HCT116 (cell line): Measurements from ENCODE around the gene LPO. TPM values are rescaled to one million over a fixed set of nuclear protein-coding genes. Genes with fewer than 3 reads are reported as not detected.
A peak's percentile ranks its signal among the peaks of the same experiment; 100 is the strongest.

ENCODE experiments used
- ATAC-seq: fragments of 200-7000 bp; cut with Tn5 transposase; 2 replicates; pipeline ENCODE4 v1.9.1; 2020; ENCODE audit warnings: mild to moderate bottlenecking, moderate library complexity
- BruUV-seq: library from RNA; stranded (reverse); fragments of 400-500 nt; replicated peaks from 2 replicates; lab custom pipeline; 2021; lab: Mats Ljungman, UMichigan
- CTCF ChIA-PET: fragments of 300-600 bp; sonication (Branson Sonifier 250); formaldehyde crosslinking; loops from one replicate; lab custom pipeline; 2021; ENCODE audit warnings: antibody characterized with exemption; lab: Charles Lee
- POLR2A ChIA-PET: fragments of 300-600, 350-600 bp; sonication (Branson Sonifier 250); formaldehyde crosslinking; loops from one replicate; lab custom pipeline; 2021; ENCODE audit warnings: antibody characterized with exemption; lab: Charles Lee
- RAD21 ChIA-PET, 2 experiments: fragments of 300-600 bp; sonication (Branson Sonifier 250); formaldehyde crosslinking; loops; one replicate each; lab custom pipeline; 2023; ENCODE audit warnings: low total read pairs in 2 of 2; ENCODE audit not compliant: uncharacterized antibody in 2 of 2, unreplicated experiment in 2 of 2, low non-redundant PET in 1 of 2; lab: Charles Lee
- DNase-seq: peaks from one replicate; pipeline ENCODE4 v3.0.0-alpha.2; 2010; ENCODE audit warnings: low read depth, low spot score
- H2AFZ ChIP-seq: fragments of 200-600 bp; shearing (Covaris generic), sonication (generic); 2 replicates; pipeline ENCODE4 v1.6.1; 2017; ENCODE audit warnings: low read depth, mixed run types, mixed read lengths, antibody characterized with exemption, low read length; ENCODE audit not compliant: poor library complexity, severe bottlenecking
- H3K27ac ChIP-seq: 2 replicates; pipeline ENCODE4 v1.5.1; 2012; ENCODE audit warnings: low read depth, low read length
- H3K27me3 ChIP-seq: fragments of 200-600 bp; sonication (generic); 2 replicates; pipeline ENCODE4 v1.6.1; 2016; ENCODE audit warnings: mixed run types, low read length, mixed read lengths; ENCODE audit not compliant: insufficient read depth
- H3K36me3 ChIP-seq, 2 experiments: fragments of 200-500 bp in 1 of 2; fragments of 200-600 bp in 1 of 2; sonication (Bioruptor generic) in 1 of 2; sonication (generic) in 1 of 2; 2 replicates each; pipeline versions ENCODE4 v1.5.1 to v1.6.1; 2014 to 2016; ENCODE audit warnings: low read length in 2 of 2, inconsistent platforms in 1 of 2, mixed read lengths in 1 of 2, mixed run types in 1 of 2; ENCODE audit not compliant: insufficient read depth in 2 of 2, control insufficient read depth in 1 of 2
- H3K4me1 ChIP-seq, 2 experiments: fragments of 200-600 bp in 1 of 2; sonication (generic) in 1 of 2; 2 replicates each; pipeline versions ENCODE4 v1.5.1 to v1.6.1; 2012 to 2017; ENCODE audit warnings: low read length in 2 of 2, inconsistent platforms in 1 of 2, mild to moderate bottlenecking in 1 of 2, mixed read lengths in 1 of 2, mixed run types in 1 of 2, moderate library complexity in 1 of 2; ENCODE audit not compliant: insufficient read depth in 2 of 2, control insufficient read depth in 1 of 2
- H3K4me2 ChIP-seq: fragments of 200-600 bp; sonication (generic); 2 replicates; pipeline ENCODE4 v1.6.1; 2017; ENCODE audit warnings: mixed run types, low read length, mixed read lengths
- H3K4me3 ChIP-seq, 2 experiments: fragments of 200-600 bp in 1 of 2; sonication (generic) in 1 of 2; replicated peaks in 1 of 2; 2 replicates each; pipeline ENCODE4 v1.5.1; 2011 to 2016; ENCODE audit warnings: low read length in 2 of 2, control low read depth in 1 of 2, low read depth in 1 of 2, mild to moderate bottlenecking in 1 of 2, mixed read lengths in 1 of 2, mixed run types in 1 of 2
- H3K79me2 ChIP-seq: fragments of 200-600 bp; sonication (generic); 2 replicates; pipeline ENCODE4 v1.6.1; 2017; ENCODE audit warnings: mild to moderate bottlenecking, mixed run types, low read length, moderate library complexity, mixed read lengths; ENCODE audit not compliant: insufficient read depth
- H3K9ac ChIP-seq: fragments of 200-600 bp; sonication (generic); 2 replicates; pipeline ENCODE4 v1.6.1; 2016; ENCODE audit warnings: low read length, mixed read lengths
- H3K9me2 ChIP-seq: fragments of 200-600 bp; sonication (generic), shearing (Covaris generic); 2 replicates; pipeline ENCODE4 v1.6.1; 2017; ENCODE audit warnings: mixed run types, mild to moderate bottlenecking, moderate library complexity; ENCODE audit not compliant: insufficient read depth
- H3K9me3 ChIP-seq, 2 experiments: fragments of 200-500 bp in 1 of 2; fragments of 200-600 bp in 1 of 2; sonication (Bioruptor generic) in 1 of 2; sonication (generic) in 1 of 2; 2 replicates each; pipeline ENCODE4 v1.6.1; 2014 to 2017; ENCODE audit warnings: low read length in 2 of 2, mixed read lengths in 2 of 2, inconsistent platforms in 1 of 2, low read depth in 1 of 2, mild to moderate bottlenecking in 1 of 2, mixed run types in 1 of 2, moderate library complexity in 1 of 2; ENCODE audit not compliant: control insufficient read depth in 1 of 2, insufficient read depth in 1 of 2
- H4K20me1 ChIP-seq: fragments of 200-600 bp; sonication (generic), shearing (Covaris generic); 2 replicates; pipeline ENCODE4 v1.6.1; 2017; ENCODE audit warnings: mixed run types, mild to moderate bottlenecking, moderate library complexity; ENCODE audit not compliant: insufficient read depth
- CEBPB ChIP-seq: IDR thresholded peaks from 2 replicates; pipeline ENCODE4 v1.6.1; 2012; ENCODE audit warnings: low read depth
- EZH2 ChIP-seq: fragments of 200-600 bp; sonication (generic); IDR thresholded peaks from 2 replicates; pipeline ENCODE4 v1.6.1; 2017; ENCODE audit warnings: antibody characterized with exemption, mixed run types
- FOSL1 ChIP-seq: IDR thresholded peaks from 2 replicates; pipeline ENCODE4 v1.6.1; 2012; ENCODE audit warnings: low read depth
- RAD21 ChIP-seq: IDR thresholded peaks from 2 replicates; pipeline ENCODE4 v1.6.1; 2012; ENCODE audit warnings: low read depth, mild to moderate bottlenecking
- YY1 ChIP-seq: IDR thresholded peaks from 2 replicates; pipeline ENCODE4 v1.6.1; 2011; ENCODE audit warnings: low read length, low read depth, moderate library complexity, mild to moderate bottlenecking; ENCODE audit not compliant: insufficient replicate concordance; ENCODE audit errors: extremely low read depth
- ZFX ChIP-seq: fragments of 450-650 bp; IDR thresholded peaks from 2 replicates; pipeline ENCODE4 v1.6.1; 2017
- intact Hi-C: fragments of 100-400 bp; cut with micrococcal nuclease; formaldehyde crosslinking; loops from 2 replicates; pipeline ENCODE4 v1.10.0; 2022
- total RNA-seq: library from RNA; stranded (reverse); gene quantifications from one replicate; pipeline ENCODE4 v1.2.1, GENCODE V29; 2021; ENCODE audit not compliant: unreplicated experiment
- TF ChIP-seq, protein P1 (sequence below): IDR thresholded peaks from 2 replicates; pipeline ENCODE4 v1.6.1; 2012
- TF ChIP-seq, protein P2 (sequence below): IDR thresholded peaks from 2 replicates; pipeline ENCODE4 v1.6.1; 2012
- TF ChIP-seq, protein P3 (sequence below), 3 experiments: fragments of 200-600 bp in 1 of 3; sonication (generic) in 1 of 3; IDR thresholded peaks in 2 of 3; conservative IDR thresholded peaks in 1 of 3; 2 replicates each; pipeline ENCODE4 v1.5.1; 2012 to 2017; ENCODE audit warnings: low read depth in 2 of 3, low read length in 2 of 3, antibody characterized with exemption in 1 of 3, borderline replicate concordance in 1 of 3, control low read depth in 1 of 3, mild to moderate bottlenecking in 1 of 3, mixed read lengths in 1 of 3, mixed run types in 1 of 3, moderate library complexity in 1 of 3; ENCODE audit not compliant: insufficient read depth in 1 of 3

The LPO gene
- total RNA-seq, 1 experiment from 2014 or later = not detected

DNA sequence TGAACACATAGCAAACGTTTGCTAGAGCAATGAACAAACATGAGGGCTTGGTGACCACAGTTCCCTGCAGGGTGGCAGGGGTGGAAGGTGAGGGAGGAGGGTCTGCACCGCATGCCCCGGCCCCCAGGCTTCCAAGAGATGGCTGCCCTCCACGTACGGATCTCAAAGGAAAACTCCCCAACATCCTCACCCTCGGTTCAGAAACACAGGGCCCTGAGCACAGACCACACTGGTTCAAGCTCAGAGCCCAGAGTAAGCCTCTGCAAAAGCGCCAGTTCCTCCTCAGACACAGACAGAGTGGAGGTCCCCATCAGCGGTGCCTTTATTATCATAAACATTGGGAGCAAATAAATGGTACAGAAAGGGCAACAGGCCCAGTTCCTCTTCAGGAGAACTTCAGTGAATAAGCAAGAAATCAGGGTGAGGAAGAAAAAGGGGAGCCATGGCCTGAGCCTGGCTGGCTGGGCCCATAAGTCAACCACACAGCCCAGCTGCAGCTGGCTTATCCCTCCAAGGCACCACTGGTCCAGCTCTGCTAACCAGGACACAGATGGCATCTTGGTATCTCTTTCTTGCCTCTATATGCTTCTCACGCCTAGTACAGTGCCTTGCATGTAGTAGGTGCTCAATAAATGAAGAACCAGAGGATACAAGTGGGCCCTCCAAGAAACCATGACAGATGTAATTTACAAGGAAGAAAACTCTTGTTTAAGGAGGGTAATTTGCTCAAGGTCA is 31.3 kb downstream of the LPO start (continued):
- TF ChIP-seq, protein P1, sequence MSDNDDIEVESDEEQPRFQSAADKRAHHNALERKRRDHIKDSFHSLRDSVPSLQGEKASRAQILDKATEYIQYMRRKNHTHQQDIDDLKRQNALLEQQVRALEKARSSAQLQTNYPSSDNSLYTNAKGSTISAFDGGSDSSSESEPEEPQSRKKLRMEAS = no peak
- no peak for TF ChIP-seq RAD21
- TF ChIP-seq, protein P2, sequence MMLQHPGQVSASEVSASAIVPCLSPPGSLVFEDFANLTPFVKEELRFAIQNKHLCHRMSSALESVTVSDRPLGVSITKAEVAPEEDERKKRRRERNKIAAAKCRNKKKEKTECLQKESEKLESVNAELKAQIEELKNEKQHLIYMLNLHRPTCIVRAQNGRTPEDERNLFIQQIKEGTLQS = no peak

DNA sequence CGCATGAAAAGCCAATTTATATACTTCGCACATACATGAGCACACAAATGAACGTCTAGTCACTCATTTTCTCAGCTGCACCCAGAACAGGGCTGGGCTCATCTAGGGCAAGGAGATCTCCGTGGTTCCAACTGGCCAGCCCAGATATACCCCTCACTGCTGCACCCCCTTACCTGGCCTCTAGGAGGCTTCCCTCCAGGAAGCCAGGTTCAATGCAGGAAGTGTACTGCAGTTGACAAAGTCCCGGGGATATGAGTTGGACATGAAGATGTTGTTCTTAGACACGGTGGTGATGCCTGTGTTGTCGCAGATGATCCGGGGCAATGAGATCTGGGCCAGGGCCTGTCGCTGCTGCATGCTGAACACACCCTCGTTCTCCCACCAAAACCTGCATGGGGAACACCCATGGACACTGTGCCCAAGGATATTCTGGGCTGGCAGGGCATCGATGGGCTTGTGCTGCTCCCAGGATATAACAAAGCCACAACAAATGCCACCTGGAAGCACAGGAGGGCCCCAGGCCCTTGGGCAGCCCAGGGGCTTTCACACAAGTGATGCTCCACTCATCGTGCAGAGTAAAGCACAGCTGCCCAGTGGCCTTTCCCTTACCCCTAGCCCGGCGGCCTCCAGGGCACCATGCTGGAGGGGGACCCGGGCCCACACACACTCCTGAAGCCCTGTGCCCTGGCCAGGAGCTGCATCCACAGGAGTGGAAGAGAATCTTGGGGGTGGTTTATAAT is 32.3 kb downstream of the LPO start:
- CTCF ChIA-PET = interaction anchor here (0.9 kb wide), 1 partner anchor 16 kb away, joined by 3 read pairs; no protein-coding TSS in a partner anchor
- H3K9me2 ChIP-seq = no peaks in the 10 kb centered on the region
- peak; percentile 43 for DNase-seq
- H3K27ac ChIP-seq = no peak overlapping the region
- no peaks in the 10 kb centered on the region for H3K36me3 ChIP-seq
- H3K4me2 ChIP-seq = peak overlapping the region; percentile 8; the same call in 1 of the 2 replicates
- peak overlapping the region; percentile 88 for H2AFZ ChIP-seq
- H3K9me3 ChIP-seq = no peaks in the 10 kb centered on the region
- TF ChIP-seq EZH2 = no peak
- no peak for TF ChIP-seq FOSL1
- TF ChIP-seq, protein P3, sequence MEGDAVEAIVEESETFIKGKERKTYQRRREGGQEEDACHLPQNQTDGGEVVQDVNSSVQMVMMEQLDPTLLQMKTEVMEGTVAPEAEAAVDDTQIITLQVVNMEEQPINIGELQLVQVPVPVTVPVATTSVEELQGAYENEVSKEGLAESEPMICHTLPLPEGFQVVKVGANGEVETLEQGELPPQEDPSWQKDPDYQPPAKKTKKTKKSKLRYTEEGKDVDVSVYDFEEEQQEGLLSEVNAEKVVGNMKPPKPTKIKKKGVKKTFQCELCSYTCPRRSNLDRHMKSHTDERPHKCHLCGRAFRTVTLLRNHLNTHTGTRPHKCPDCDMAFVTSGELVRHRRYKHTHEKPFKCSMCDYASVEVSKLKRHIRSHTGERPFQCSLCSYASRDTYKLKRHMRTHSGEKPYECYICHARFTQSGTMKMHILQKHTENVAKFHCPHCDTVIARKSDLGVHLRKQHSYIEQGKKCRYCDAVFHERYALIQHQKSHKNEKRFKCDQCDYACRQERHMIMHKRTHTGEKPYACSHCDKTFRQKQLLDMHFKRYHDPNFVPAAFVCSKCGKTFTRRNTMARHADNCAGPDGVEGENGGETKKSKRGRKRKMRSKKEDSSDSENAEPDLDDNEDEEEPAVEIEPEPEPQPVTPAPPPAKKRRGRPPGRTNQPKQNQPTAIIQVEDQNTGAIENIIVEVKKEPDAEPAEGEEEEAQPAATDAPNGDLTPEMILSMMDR (IDR thresholded peaks at IDR 0.05 in 2 of 3, conservative IDR thresholded peaks at IDR 0.05 in 1 of 3; ENCODE audit: borderline replicate concordance in 1 of 3, insufficient read depth in 1 of 3, low read depth in 2 of 3, low read length in 2 of 3) = peak in 2 of 3 experiments; percentile 78 to 89; a peak in 4 of 6 replicates
- TF ChIP-seq YY1 = no peak
- TF ChIP-seq ZFX = no peak
- no peak for TF ChIP-seq CEBPB
- no peaks in the 10 kb centered on the region for H3K27me3 ChIP-seq
- no peaks in the 10 kb centered on the region for H4K20me1 ChIP-seq
- H3K79me2 ChIP-seq = no peaks in the 10 kb centered on the region
- intact Hi-C loops = no loop called here
- RAD21 ChIA-PET = no interaction called here
- no TSS peak for BruUV-seq
- no peak overlapping the region for H3K4me3 ChIP-seq
- no peak overlapping the region for H3K9ac ChIP-seq
- POLR2A ChIA-PET = no interaction called here
- peak; percentile 99 for ATAC-seq
- H3K4me1 ChIP-seq = peaks cover 0 to 7% of the 10 kb centered on the region in 2 experiments; a peak in 1 of 4 replicates
